Keratinocyte (primary cell): ENCODE measurements around the gene ADGRD1. TPM values are rescaled to one million over a fixed set of nuclear protein-coding genes. Genes with fewer than 3 reads are reported as not detected.
A peak's percentile ranks its signal among the peaks of the same experiment; 100 is the strongest.

Experiments used
- DNase-seq: peaks from one replicate; pipeline ENCODE4 v3.0.0-alpha.2; 2011; ENCODE audit warnings: low read depth, missing footprints, low spot score
- FAIRE-seq: peaks from 2 replicates; lab custom pipeline; 2011; peaks lifted over from hg19 to GRCh38; lab: Jason Lieb, UNC
- H2AFZ ChIP-seq: 2 replicates; pipeline ENCODE4 v1.6.0; 2012; ENCODE audit warnings: low read length, control low read depth, inconsistent platforms; ENCODE audit not compliant: control insufficient read depth
- H3K27ac ChIP-seq: 2 replicates; pipeline ENCODE4 v1.5.1; 2011; ENCODE audit warnings: low read length; ENCODE audit not compliant: control insufficient read depth, insufficient read depth
- H3K27me3 ChIP-seq: 3 replicates; pipeline ENCODE4 v1.6.0; 2011; ENCODE audit warnings: low read length; ENCODE audit not compliant: control insufficient read depth, insufficient read depth; ENCODE audit errors: extremely low read depth
- H3K36me3 ChIP-seq, 2 experiments: 2 replicates in 1 of 2; 3 replicates in 1 of 2; pipeline ENCODE4 v1.5.1; 2011; ENCODE audit warnings: low read length in 2 of 2, mild to moderate bottlenecking in 1 of 2; ENCODE audit not compliant: control insufficient read depth in 2 of 2, insufficient read depth in 2 of 2; ENCODE audit errors: extremely low read depth in 1 of 2
- H3K4me1 ChIP-seq: 3 replicates; pipeline ENCODE4 v1.5.1; 2011; ENCODE audit warnings: low read length; ENCODE audit not compliant: control insufficient read depth, insufficient read depth; ENCODE audit errors: extremely low read depth
- H3K4me2 ChIP-seq: 3 replicates; pipeline ENCODE4 v1.6.0; 2011; ENCODE audit warnings: low read depth, low read length; ENCODE audit not compliant: control insufficient read depth, insufficient read depth; ENCODE audit errors: extremely low read depth
- H3K4me3 ChIP-seq, 3 experiments: fragments of 200-600 bp in 1 of 3; sonication (generic) in 1 of 3; 2 replicates in 2 of 3; 3 replicates in 1 of 3; pipeline ENCODE4 v1.5.1; 2011 to 2016; ENCODE audit warnings: low read length in 3 of 3, mild to moderate bottlenecking in 3 of 3, control low read depth in 2 of 3, inconsistent platforms in 1 of 3, low read depth in 1 of 3, mixed read lengths in 1 of 3, mixed run types in 1 of 3, moderate library complexity in 1 of 3; ENCODE audit not compliant: control insufficient read depth in 2 of 3, insufficient read depth in 2 of 3; ENCODE audit errors: extremely low read depth in 1 of 3
- H3K79me2 ChIP-seq: 2 replicates; pipeline ENCODE4 v1.6.0; 2012; ENCODE audit warnings: low read length; ENCODE audit not compliant: control insufficient read depth, insufficient read depth
- H3K9ac ChIP-seq: 3 replicates; pipeline ENCODE4 v1.6.0; 2011; ENCODE audit warnings: low read length; ENCODE audit not compliant: control insufficient read depth, insufficient read depth; ENCODE audit errors: extremely low read depth
- H3K9me1 ChIP-seq: 3 replicates; pipeline ENCODE4 v1.6.0; 2011; ENCODE audit warnings: low read length; ENCODE audit not compliant: control insufficient read depth, insufficient read depth; ENCODE audit errors: extremely low read depth
- H3K9me3 ChIP-seq: 2 replicates; pipeline ENCODE4 v1.5.1; 2012; ENCODE audit warnings: low read depth, low read length; ENCODE audit not compliant: control insufficient read depth
- H4K20me1 ChIP-seq: 3 replicates; pipeline ENCODE4 v1.6.0; 2011; ENCODE audit warnings: low read length; ENCODE audit not compliant: control insufficient read depth, insufficient read depth; ENCODE audit errors: extremely low read depth
- CTCF ChIP-seq, 3 experiments: IDR thresholded peaks in 1 of 3; conservative IDR thresholded peaks in 1 of 3; optimal IDR thresholded peaks in 1 of 3; 2 replicates in 2 of 3; 3 replicates in 1 of 3; pipeline versions ENCODE3 to v1.5.1; 2011; ENCODE audit warnings: low read length in 3 of 3, mild to moderate bottlenecking in 3 of 3, moderate library complexity in 2 of 3, control low read depth in 1 of 3, inconsistent platforms in 1 of 3; ENCODE audit not compliant: insufficient read depth in 2 of 3; ENCODE audit errors: extremely low read depth in 1 of 3
- EZH2 ChIP-seq: IDR thresholded peaks from one replicate; pipeline ENCODE4 v1.6.1; 2012; ENCODE audit warnings: inconsistent platforms, mild to moderate bottlenecking, low read length, moderate library complexity
- dilution Hi-C: fragments of 300-500 bp; cut with MboI; formaldehyde crosslinking; loops from one replicate; pipeline ENCODE4 v1.7.0; 2020; ENCODE audit warnings: low sequenced_read_pairs; ENCODE audit not compliant: extremely low pct_ligation_motif_present
- polyA plus RNA-seq, 5 experiments: library from polyadenylated mRNA; depleted of rRNA in 3 of 5; stranded (reverse) in 3 of 5; stranded (forward) in 1 of 5; unstranded in 1 of 5; fragments of >200 nt; gene quantifications; 1 replicate in 1 of 5; 2 replicates in 3 of 5; 3 replicates in 1 of 5; pipeline versions ENCODE4 v1.2.1 to v1.2.3, GENCODE V29; 2011 to 2012; ENCODE audit warnings: missing spikeins in 2 of 5, low read depth in 1 of 5, low replicate concordance in 1 of 5

The ADGRD1 gene
- polyA plus RNA-seq, 1 donor (not counting 4 experiments of a cell fraction or from before 2014, with no cell fraction given): not detected

GRCh38 chr12:131115766-131116467, 162.2 kb downstream of the ADGRD1 start:
- DNase-seq: no peak
- dilution Hi-C loops: no loop called here
- Histone ChIP-seq H3K9me3 (no peaks in the 10 kb centered on the region), H3K4me2 (no peak overlapping the region), H3K9me1 (no peaks in the 10 kb centered on the region), H3K27ac (no peak overlapping the region), H3K36me3 (no peaks in the 10 kb centered on the region), H3K27me3 (no peaks in the 10 kb centered on the region), H3K4me3 (no peak overlapping the region), H3K79me2 (no peaks in the 10 kb centered on the region), H3K9ac (no peak overlapping the region), H3K4me1 (no peaks in the 10 kb centered on the region), H2AFZ (no peak overlapping the region), H4K20me1 (no peaks in the 10 kb centered on the region)
- no peak for FAIRE-seq
- TF ChIP-seq CTCF (optimal IDR thresholded peaks at IDR 0.05 in 1 of 3, IDR thresholded peaks at IDR 0.05 in 1 of 3, conservative IDR thresholded peaks at IDR 0.05 in 1 of 3; ENCODE audit: extremely low read depth in 1 of 3, insufficient read depth in 2 of 3, low read length in 3 of 3): no peak
- no peak for TF ChIP-seq EZH2

GRCh38 chr12:131116468-131117117, 162.9 kb downstream of the ADGRD1 start:
- no peaks in the 10 kb centered on the region for H3K27me3 ChIP-seq
- no peak overlapping the region for H3K27ac ChIP-seq
- TF ChIP-seq EZH2: no peak
- TF ChIP-seq CTCF (optimal IDR thresholded peaks at IDR 0.05 in 1 of 3, IDR thresholded peaks at IDR 0.05 in 1 of 3, conservative IDR thresholded peaks at IDR 0.05 in 1 of 3; ENCODE audit: extremely low read depth in 1 of 3, insufficient read depth in 2 of 3, low read length in 3 of 3): peak in 1 of 3 experiments; percentile 16
- no peaks in the 10 kb centered on the region for H4K20me1 ChIP-seq
- H3K4me1 ChIP-seq: no peaks in the 10 kb centered on the region
- H3K79me2 ChIP-seq: no peaks in the 10 kb centered on the region
- H3K4me2 ChIP-seq: no peak overlapping the region
- no peak for DNase-seq
- H3K4me3 ChIP-seq: no peak overlapping the region
- FAIRE-seq: no peak
- dilution Hi-C loops: no loop called here
- H3K36me3 ChIP-seq: no peaks in the 10 kb centered on the region
- no peak overlapping the region for H3K9ac ChIP-seq
- no peaks in the 10 kb centered on the region for H3K9me3 ChIP-seq
- no peaks in the 10 kb centered on the region for H3K9me1 ChIP-seq
- H2AFZ ChIP-seq: no peak overlapping the region
